ENCODE measurements around the gene MMD.

DNA sequence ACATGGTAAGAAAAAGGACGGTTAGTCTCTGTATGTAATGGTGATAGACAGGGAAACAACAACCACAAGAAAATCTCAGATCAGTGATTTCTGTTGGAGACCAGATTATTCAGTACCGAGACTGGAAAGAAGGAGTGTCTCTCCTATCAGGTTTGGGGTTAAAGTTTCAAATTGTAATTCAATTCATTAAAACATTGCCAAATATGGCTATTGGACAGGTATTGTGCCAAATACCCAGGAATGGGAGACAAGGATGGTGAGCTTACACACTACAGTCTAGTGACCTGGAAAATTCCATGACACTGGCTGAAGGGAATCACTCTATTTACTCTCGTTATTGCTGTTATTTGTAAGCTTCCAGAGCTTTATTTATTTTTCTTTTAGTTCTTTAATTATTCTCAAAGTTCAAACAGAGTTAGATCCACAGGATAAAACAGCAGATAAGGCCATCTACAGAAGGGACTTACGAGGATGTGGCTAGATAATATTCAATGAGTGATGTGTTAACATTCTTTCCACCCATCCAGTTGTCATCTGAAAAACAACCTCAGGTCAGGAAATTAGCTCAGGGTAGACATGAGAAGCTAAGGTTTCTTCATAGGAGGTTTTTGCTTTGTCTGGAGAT lies 25.1 kb upstream of the MMD start:
- TF ChIP-seq, protein P1, sequence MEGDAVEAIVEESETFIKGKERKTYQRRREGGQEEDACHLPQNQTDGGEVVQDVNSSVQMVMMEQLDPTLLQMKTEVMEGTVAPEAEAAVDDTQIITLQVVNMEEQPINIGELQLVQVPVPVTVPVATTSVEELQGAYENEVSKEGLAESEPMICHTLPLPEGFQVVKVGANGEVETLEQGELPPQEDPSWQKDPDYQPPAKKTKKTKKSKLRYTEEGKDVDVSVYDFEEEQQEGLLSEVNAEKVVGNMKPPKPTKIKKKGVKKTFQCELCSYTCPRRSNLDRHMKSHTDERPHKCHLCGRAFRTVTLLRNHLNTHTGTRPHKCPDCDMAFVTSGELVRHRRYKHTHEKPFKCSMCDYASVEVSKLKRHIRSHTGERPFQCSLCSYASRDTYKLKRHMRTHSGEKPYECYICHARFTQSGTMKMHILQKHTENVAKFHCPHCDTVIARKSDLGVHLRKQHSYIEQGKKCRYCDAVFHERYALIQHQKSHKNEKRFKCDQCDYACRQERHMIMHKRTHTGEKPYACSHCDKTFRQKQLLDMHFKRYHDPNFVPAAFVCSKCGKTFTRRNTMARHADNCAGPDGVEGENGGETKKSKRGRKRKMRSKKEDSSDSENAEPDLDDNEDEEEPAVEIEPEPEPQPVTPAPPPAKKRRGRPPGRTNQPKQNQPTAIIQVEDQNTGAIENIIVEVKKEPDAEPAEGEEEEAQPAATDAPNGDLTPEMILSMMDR (conservative IDR thresholded peaks at IDR 0.05 in 1 of 2, IDR thresholded peaks at IDR 0.05 in 1 of 2; ENCODE audit: extremely low read depth in 1 of 2, insufficient read depth in 1 of 2, low read depth in 1 of 2, low read length in 2 of 2), result no peak
- no peak for TF ChIP-seq EZH2 (IDR thresholded peaks at IDR 0.05; ENCODE audit: borderline replicate concordance, low read length)

Data from mammary epithelial cell (primary cell).